OCI-LY3 (cell line): Measurements from ENCODE around the gene TRIO.

Experiments
- CTCF ChIP-seq: fragments of 200-600, 300-600 bp; sonication (generic); IDR thresholded peaks from 2 replicates; pipeline ENCODE4 v1.5.1; 2014; ENCODE audit warnings: antibody characterized with exemption, low read length, low read depth
- EZH2phosphoT487 ChIP-seq: fragments of 200-600 bp; shearing (Covaris generic); IDR thresholded peaks from 2 replicates; pipeline ENCODE4 v1.6.1; 2018; ENCODE audit warnings: antibody characterized with exemption, mixed run types, low read depth

- TF ChIP-seq CTCF (no peak), EZH2phosphoT487 (no peak)
Observed at GRCh38 chr5:14355391-14355790, 212.2 kb downstream of the TRIO start.
